ENCODE results near the gene DSCAM.

DNA sequence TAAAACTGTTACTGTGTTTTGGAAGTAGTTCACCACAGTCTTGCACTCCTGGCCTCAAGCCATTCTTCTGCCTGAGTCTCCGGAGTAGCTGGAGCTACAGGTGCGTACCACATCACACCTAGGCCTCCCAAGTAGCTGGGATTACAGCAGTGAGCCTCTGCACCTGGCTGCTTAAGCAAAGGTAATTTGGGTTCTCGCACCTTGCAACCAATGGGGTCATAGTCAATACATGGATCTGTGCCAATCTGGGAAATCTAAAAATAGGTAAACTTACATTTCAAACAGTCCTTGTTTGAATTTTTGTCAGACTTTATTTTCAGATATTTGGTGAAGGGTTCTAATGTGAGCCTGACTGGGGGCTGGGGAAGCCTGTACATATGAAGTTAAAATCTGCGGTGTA, 513.2 kb downstream of the DSCAM start:
- no peak for TF ChIP-seq POLR2A (IDR thresholded peaks at IDR 0.05; ENCODE audit: low read depth, low read length)
- no peak for TF ChIP-seq POLR2AphosphoS5 (IDR thresholded peaks at IDR 0.05; ENCODE audit: low read depth, low read length)
